Endothelial cell of umbilical vein (primary cell): Measurements from ENCODE around the gene SLC49A3. TPM values are rescaled to one million over a fixed set of nuclear protein-coding genes. Genes with fewer than 3 reads are reported as not detected.

Source experiments
- BruUV-seq: library from RNA; stranded (reverse); fragments of 400-500 nt; replicated peaks from 2 replicates; lab custom pipeline; 2021; lab: Mats Ljungman, UMichigan
- CTCF ChIA-PET: fragments of 300-600, 350-600 bp; sonication (Branson Sonifier 250); formaldehyde crosslinking; loops from one replicate; lab custom pipeline; 2021; ENCODE audit warnings: antibody characterized with exemption, inconsistent platforms; lab: Charles Lee
- POLR2A ChIA-PET: fragments of 300-600, 350-600 bp; sonication (Branson Sonifier 250); formaldehyde crosslinking; loops from one replicate; lab custom pipeline; 2021; ENCODE audit warnings: antibody characterized with exemption, inconsistent platforms; lab: Charles Lee
- DNase-seq: peaks from one replicate; pipeline ENCODE4 v3.0.0-alpha.2; 2011; ENCODE audit warnings: low read depth, low spot score
- FAIRE-seq: peaks from 2 replicates; lab custom pipeline; 2011; peaks lifted over from hg19 to GRCh38; lab: Jason Lieb, UNC
- H2AFZ ChIP-seq: 2 replicates; pipeline ENCODE4 v1.6.0; 2012; ENCODE audit warnings: low read depth, low read length, control low read depth, inconsistent platforms
- H3K27ac ChIP-seq: 2 replicates; pipeline ENCODE4 v1.5.1; 2011; ENCODE audit warnings: low read depth, mild to moderate bottlenecking, control low read depth, low read length, moderate library complexity; ENCODE audit not compliant: insufficient read depth
- H3K27me3 ChIP-seq, 2 experiments: 2 replicates each; pipeline versions ENCODE4 v1.6.0 to v1.6.1; 2011; ENCODE audit warnings: low read length in 2 of 2, mixed read lengths in 1 of 2; ENCODE audit not compliant: control insufficient read depth in 2 of 2, insufficient read depth in 2 of 2
- H3K36me3 ChIP-seq, 2 experiments: 2 replicates in 1 of 2; 3 replicates in 1 of 2; pipeline ENCODE4 v1.5.1; 2011; ENCODE audit warnings: low read length in 2 of 2, mild to moderate bottlenecking in 1 of 2, moderate library complexity in 1 of 2; ENCODE audit not compliant: control insufficient read depth in 2 of 2, insufficient read depth in 2 of 2; ENCODE audit errors: extremely low read depth in 1 of 2
- H3K4me1 ChIP-seq: 3 replicates; pipeline ENCODE4 v1.5.1; 2011; ENCODE audit warnings: mild to moderate bottlenecking, low read length; ENCODE audit not compliant: control insufficient read depth, insufficient read depth; ENCODE audit errors: extremely low read depth
- H3K4me2 ChIP-seq: 2 replicates; pipeline ENCODE4 v1.6.1; 2011; ENCODE audit warnings: low read length, control low read depth, mixed read lengths; ENCODE audit not compliant: insufficient read depth
- H3K4me3 ChIP-seq, 3 experiments: fragments of 200-600 bp in 1 of 3; sonication (generic), shearing (Covaris generic) in 1 of 3; replicated peaks in 1 of 3; 2 replicates each; pipeline ENCODE4 v1.5.1; 2011 to 2016; ENCODE audit warnings: control low read depth in 3 of 3, low read length in 3 of 3, mild to moderate bottlenecking in 2 of 3, inconsistent platforms in 1 of 3, low read depth in 1 of 3, moderate library complexity in 1 of 3; ENCODE audit not compliant: insufficient read depth in 1 of 3
- H3K79me2 ChIP-seq: 2 replicates; pipeline ENCODE4 v1.6.0; 2012; ENCODE audit warnings: low read length, inconsistent platforms; ENCODE audit not compliant: control insufficient read depth, insufficient read depth
- H3K9ac ChIP-seq: replicated peaks from 2 replicates; pipeline ENCODE3; 2011; ENCODE audit warnings: low read length, control low read depth; ENCODE audit not compliant: insufficient read depth; ENCODE audit errors: extremely low read depth
- H3K9me1 ChIP-seq: replicated peaks from 3 replicates; pipeline ENCODE4 v1.6.0; 2011; ENCODE audit warnings: mild to moderate bottlenecking, low read length; ENCODE audit not compliant: control insufficient read depth, insufficient read depth; ENCODE audit errors: extremely low read depth
- H3K9me3 ChIP-seq: replicated peaks from 2 replicates; pipeline ENCODE4 v1.5.1; 2012; ENCODE audit warnings: low read length, inconsistent platforms; ENCODE audit not compliant: control insufficient read depth, insufficient read depth
- H4K20me1 ChIP-seq: replicated peaks from 2 replicates; pipeline ENCODE3; 2011; ENCODE audit warnings: mild to moderate bottlenecking, low read length; ENCODE audit not compliant: control insufficient read depth, insufficient read depth; ENCODE audit errors: extremely low read depth
- CTCF ChIP-seq, 2 donors: IDR thresholded peaks; 1 replicate in 1 of 2; 2 replicates in 1 of 2; pipeline ENCODE4 v1.5.1; 2011; ENCODE audit warnings: low read length in 2 of 2, mild to moderate bottlenecking in 2 of 2, moderate library complexity in 2 of 2, control low read depth in 1 of 2, inconsistent platforms in 1 of 2, low read depth in 1 of 2; ENCODE audit not compliant: insufficient read depth in 1 of 2; ENCODE audit errors: extremely low read depth in 1 of 2
- EZH2 ChIP-seq: IDR thresholded peaks from 2 replicates; pipeline ENCODE4 v1.6.1; 2012; ENCODE audit warnings: borderline replicate concordance, low read depth, mild to moderate bottlenecking, moderate library complexity, low read length, inconsistent platforms; ENCODE audit not compliant: severe bottlenecking
- FOS ChIP-seq: IDR thresholded peaks from 2 replicates; pipeline ENCODE4 v1.6.1; 2011; ENCODE audit warnings: mild to moderate bottlenecking, low read length, moderate library complexity, borderline replicate concordance; ENCODE audit not compliant: insufficient read depth
- GATA2 ChIP-seq: IDR thresholded peaks from 2 replicates; pipeline ENCODE4 v1.7.0; 2011; ENCODE audit warnings: low read depth, mild to moderate bottlenecking, moderate library complexity, mixed read lengths, low read length; ENCODE audit not compliant: insufficient read length, insufficient read depth
- JUN ChIP-seq: IDR thresholded peaks from 2 replicates; pipeline ENCODE4 v1.6.1; 2011; ENCODE audit warnings: borderline replicate concordance, low read depth; ENCODE audit not compliant: insufficient read length, insufficient read depth
- MAX ChIP-seq: IDR thresholded peaks from 2 replicates; pipeline ENCODE4 v1.6.1; 2011; ENCODE audit not compliant: insufficient read depth, insufficient read length
- MYC ChIP-seq: IDR thresholded peaks from one replicate; pipeline ENCODE4 v1.6.1; 2011; ENCODE audit warnings: mild to moderate bottlenecking, low read depth, low read length
- POLR2A ChIP-seq: IDR thresholded peaks from 2 replicates; pipeline ENCODE4 v1.6.1; 2012; ENCODE audit warnings: low read depth, mild to moderate bottlenecking, control low read depth, low read length
- POLR2AphosphoS5 ChIP-seq: IDR thresholded peaks from 2 replicates; pipeline ENCODE4 v1.6.1; 2012; ENCODE audit warnings: low read depth, mild to moderate bottlenecking, control low read depth, low read length, moderate library complexity; ENCODE audit not compliant: insufficient read depth
- dilution Hi-C: fragments of 300-500 bp; cut with MboI; formaldehyde crosslinking; loops from one replicate; pipeline ENCODE4 v1.15.0; 2019; ENCODE audit warnings: low sequenced_read_pairs; ENCODE audit not compliant: extremely low pct_ligation_motif_present
- intact Hi-C: fragments of 100-400 bp; cut with micrococcal nuclease; formaldehyde crosslinking; loops from one replicate; pipeline ENCODE4 v1.10.0; 2022
- polyA plus RNA-seq, 4 experiments: library from polyadenylated mRNA; depleted of rRNA in 3 of 4; stranded (reverse) in 3 of 4; unstranded in 1 of 4; fragments of >200 nt; gene quantifications; 2 replicates each; pipeline versions ENCODE4 v1.2.1 to v1.2.3, GENCODE V29; 2011 to 2012; ENCODE audit warnings: missing spikeins in 1 of 4
- total RNA-seq: library from RNA; stranded (reverse); gene quantifications from 2 replicates; pipeline ENCODE4 v1.2.3, GENCODE V29; 2021

SLC49A3 gene
- total and polyA plus RNA-seq, 2 donors (not counting 3 experiments of a cell fraction or from before 2014, with no cell fraction given), result 4.2 to 11.5 TPM

GRCh38 chr4:708631-708933 is 19.6 kb upstream of the SLC49A3 start:
- Histone ChIP-seq H3K9me1 (no peaks in the 10 kb centered on the region), H3K9me3 (no peaks in the 10 kb centered on the region), H3K27ac (no peak overlapping the region), H3K4me1 (peaks cover 14% of the 10 kb centered on the region), H3K27me3 (no peaks in the 10 kb centered on the region), H3K79me2 (peaks cover 70% of the 10 kb centered on the region), H3K36me3 (peaks cover 2 to 5% of the 10 kb centered on the region in 2 experiments), H4K20me1 (peaks cover 8% of the 10 kb centered on the region), H3K4me3 (no peak overlapping the region), H3K9ac (no peak overlapping the region), H2AFZ (no peak overlapping the region), H3K4me2 (no peak overlapping the region)
- TF ChIP-seq CTCF (IDR thresholded peaks at IDR 0.05; ENCODE audit: extremely low read depth in 1 of 2, insufficient read depth in 1 of 2, low read depth in 1 of 2, low read length in 2 of 2), result no peak
- no peak for TF ChIP-seq GATA2
- TF ChIP-seq MAX, result no peak
- no peak for TF ChIP-seq POLR2AphosphoS5
- no peak for TF ChIP-seq MYC
- TF ChIP-seq FOS, result no peak
- TF ChIP-seq POLR2A, result no peak
- TF ChIP-seq EZH2, result no peak
- no peak for TF ChIP-seq JUN
- DNase-seq (no peak), FAIRE-seq (no peak)
- ChIA-PET POLR2A (no interaction called here), CTCF (no interaction called here)
- dilution Hi-C loops, result no loop called here
- no TSS peak for BruUV-seq
- intact Hi-C loops, result no loop called here
